ENCODE data around the gene PDGFRB. TPM values are rescaled to one million over a fixed set of nuclear protein-coding genes. Genes with fewer than 3 reads are reported as not detected.

Gene PDGFRB
- total and polyA plus RNA-seq, 5 donors from 2014 or later, result 0.03 TPM; not detected in 4

- no peak within 1 kb of the TSS for H3K4me3 ChIP-seq (ENCODE audit: low read depth, low read length)
- Mint-ChIP-seq H3K27ac (no peak within 1 kb of the TSS), H3K9me3 (peaks cover 0 to 1% (median 0%) of the 10 kb centered on the region in 7 donors), H3K4me1 (no peaks in the 10 kb centered on the region), H3K36me3 (no peaks in the 10 kb centered on the region), H3K4me3 (no peak within 1 kb of the TSS), H3K27me3 (peaks cover 29% of the 10 kb centered on the region)
- no peaks in the 10 kb centered on the region for H3K4me1 ChIP-seq (ENCODE audit: control insufficient read depth, insufficient read depth, low read length, poor library complexity, severe bottlenecking)
- no peaks in the 10 kb centered on the region for H3K27me3 ChIP-seq (ENCODE audit: control insufficient read depth, insufficient read depth, low read length)
- ATAC-seq (ENCODE audit: low read depth in 2 of 2), result no peak
- H3K27ac ChIP-seq (ENCODE audit: insufficient read depth, low read length, poor library complexity, severe bottlenecking), result no peak within 1 kb of the TSS
- no peaks in the 10 kb centered on the region for H3K9me3 ChIP-seq (ENCODE audit: control insufficient read depth in 2 of 2, low read length in 2 of 2)
- no peak for DNase-seq
- no peaks in the 10 kb centered on the region for H3K36me3 ChIP-seq (ENCODE audit: control insufficient read depth, insufficient read depth, low read length)
Observed at GRCh38 chr5:150166650-150167511, 11.2 kb upstream of the PDGFRB start, which contains the start of gene CDX1. Gene CDX1 (plus strand): TSS chr5:150166778. CDS start chr5:150166877, 99 bp downstream.

GRCh38 chr5:150166037-150166649 is 10.5 kb upstream of the PDGFRB start:
- no peaks in the 10 kb centered on the region for H3K36me3 ChIP-seq (ENCODE audit: control insufficient read depth, insufficient read depth, low read length)
- DNase-seq, result no peak
- no peak overlapping the region for H3K4me3 ChIP-seq (ENCODE audit: low read depth, low read length)
- Mint-ChIP-seq H3K4me3 (no peak overlapping the region), H3K36me3 (no peaks in the 10 kb centered on the region), H3K27me3 (peaks cover 27% of the 10 kb centered on the region), H3K27ac (no peak overlapping the region), H3K9me3 (peaks cover 0 to 1% (median 0%) of the 10 kb centered on the region in 7 donors), H3K4me1 (no peaks in the 10 kb centered on the region)
- H3K9me3 ChIP-seq (ENCODE audit: control insufficient read depth in 2 of 2, low read length in 2 of 2), result no peaks in the 10 kb centered on the region
- no peaks in the 10 kb centered on the region for H3K27me3 ChIP-seq (ENCODE audit: control insufficient read depth, insufficient read depth, low read length)
- ATAC-seq (ENCODE audit: low read depth in 2 of 2), result no peak
- no peaks in the 10 kb centered on the region for H3K4me1 ChIP-seq (ENCODE audit: control insufficient read depth, insufficient read depth, low read length, poor library complexity, severe bottlenecking)
- no peak overlapping the region for H3K27ac ChIP-seq (ENCODE audit: insufficient read depth, low read length, poor library complexity, severe bottlenecking)

GRCh38 chr5:150164211-150164980 is 8.8 kb upstream of the PDGFRB start:
- H3K4me3 Mint-ChIP-seq, result no peak overlapping the region
- Histone ChIP-seq H3K27ac (ENCODE audit: insufficient read depth, low read length, poor library complexity, severe bottlenecking) (no peak overlapping the region), H3K4me1 (ENCODE audit: control insufficient read depth, insufficient read depth, low read length, poor library complexity, severe bottlenecking) (no peaks in the 10 kb centered on the region), H3K36me3 (ENCODE audit: control insufficient read depth, insufficient read depth, low read length) (no peaks in the 10 kb centered on the region), H3K9me3 (ENCODE audit: control insufficient read depth in 2 of 2, low read length in 2 of 2) (no peaks in the 10 kb centered on the region), H3K27me3 (ENCODE audit: control insufficient read depth, insufficient read depth, low read length) (no peaks in the 10 kb centered on the region), H3K4me3 (ENCODE audit: low read depth, low read length) (no peak overlapping the region)
- no peaks in the 10 kb centered on the region for H3K4me1 Mint-ChIP-seq
- H3K9me3 Mint-ChIP-seq, result peaks cover 0 to 1% (median 0%) of the 10 kb centered on the region in 7 donors
- no peak overlapping the region for H3K27ac Mint-ChIP-seq
- no peak for ATAC-seq (ENCODE audit: low read depth in 2 of 2)
- H3K27me3 Mint-ChIP-seq, result peaks cover 27% of the 10 kb centered on the region
- no peaks in the 10 kb centered on the region for H3K36me3 Mint-ChIP-seq
- no peak for DNase-seq

GRCh38 chr5:150163547-150164059 is 8.0 kb upstream of the PDGFRB start:
- H3K4me1 Mint-ChIP-seq, result no peaks in the 10 kb centered on the region
- H3K4me1 ChIP-seq (ENCODE audit: control insufficient read depth, insufficient read depth, low read length, poor library complexity, severe bottlenecking), result no peaks in the 10 kb centered on the region
- H3K36me3 ChIP-seq (ENCODE audit: control insufficient read depth, insufficient read depth, low read length), result no peaks in the 10 kb centered on the region
- H3K4me3 ChIP-seq (ENCODE audit: low read depth, low read length), result no peak overlapping the region
- H3K4me3 Mint-ChIP-seq, result no peak overlapping the region
- H3K27me3 Mint-ChIP-seq, result peaks cover 27% of the 10 kb centered on the region
- no peak overlapping the region for H3K27ac Mint-ChIP-seq
- H3K9me3 Mint-ChIP-seq, result peaks cover 0 to 1% (median 0%) of the 10 kb centered on the region in 7 donors
- H3K36me3 Mint-ChIP-seq, result no peaks in the 10 kb centered on the region
- no peak for ATAC-seq (ENCODE audit: low read depth in 2 of 2)
- H3K27me3 ChIP-seq (ENCODE audit: control insufficient read depth, insufficient read depth, low read length), result no peaks in the 10 kb centered on the region
- no peak overlapping the region for H3K27ac ChIP-seq (ENCODE audit: insufficient read depth, low read length, poor library complexity, severe bottlenecking)
- no peaks in the 10 kb centered on the region for H3K9me3 ChIP-seq (ENCODE audit: control insufficient read depth in 2 of 2, low read length in 2 of 2)
- no peak for DNase-seq

GRCh38 chr5:150163035-150163434 is 7.4 kb upstream of the PDGFRB start:
- no peak overlapping the region for H3K27ac ChIP-seq (ENCODE audit: insufficient read depth, low read length, poor library complexity, severe bottlenecking)
- H3K36me3 ChIP-seq (ENCODE audit: control insufficient read depth, insufficient read depth, low read length), result no peaks in the 10 kb centered on the region
- no peaks in the 10 kb centered on the region for H3K36me3 Mint-ChIP-seq
- H3K9me3 ChIP-seq (ENCODE audit: control insufficient read depth in 2 of 2, low read length in 2 of 2), result no peaks in the 10 kb centered on the region
- H3K4me1 ChIP-seq (ENCODE audit: control insufficient read depth, insufficient read depth, low read length, poor library complexity, severe bottlenecking), result no peaks in the 10 kb centered on the region
- H3K27me3 ChIP-seq (ENCODE audit: control insufficient read depth, insufficient read depth, low read length), result no peaks in the 10 kb centered on the region
- no peak overlapping the region for H3K4me3 ChIP-seq (ENCODE audit: low read depth, low read length)
- DNase-seq (no peak), ATAC-seq (ENCODE audit: low read depth in 2 of 2) (no peak)
- H3K27me3 Mint-ChIP-seq, result peaks cover 22% of the 10 kb centered on the region
- H3K9me3 Mint-ChIP-seq, result no peaks in the 10 kb centered on the region
- no peak overlapping the region for H3K4me3 Mint-ChIP-seq
- no peaks in the 10 kb centered on the region for H3K4me1 Mint-ChIP-seq
- no peak overlapping the region for H3K27ac Mint-ChIP-seq

- peaks cover 2% of the 10 kb centered on the region for H3K27me3 ChIP-seq (ENCODE audit: control insufficient read depth, insufficient read depth, low read length)
- H3K4me3 Mint-ChIP-seq, result no peak overlapping the region
- peaks cover 20% of the 10 kb centered on the region for H3K27me3 Mint-ChIP-seq
- H3K36me3 Mint-ChIP-seq, result no peaks in the 10 kb centered on the region
- H3K36me3 ChIP-seq (ENCODE audit: control insufficient read depth, insufficient read depth, low read length), result no peaks in the 10 kb centered on the region
- DNase-seq (no peak), ATAC-seq (ENCODE audit: low read depth in 2 of 2) (no peak)
- peaks cover 0 to 2% (median 0%) of the 10 kb centered on the region in 4 donors for H3K4me1 Mint-ChIP-seq
- no peak overlapping the region for H3K27ac ChIP-seq (ENCODE audit: insufficient read depth, low read length, poor library complexity, severe bottlenecking)
- H3K27ac Mint-ChIP-seq, result no peak overlapping the region
- H3K9me3 Mint-ChIP-seq, result no peaks in the 10 kb centered on the region
- no peaks in the 10 kb centered on the region for H3K4me1 ChIP-seq (ENCODE audit: control insufficient read depth, insufficient read depth, low read length, poor library complexity, severe bottlenecking)
- H3K9me3 ChIP-seq (ENCODE audit: control insufficient read depth in 2 of 2, low read length in 2 of 2), result no peaks in the 10 kb centered on the region
- H3K4me3 ChIP-seq (ENCODE audit: low read depth, low read length), result no peak overlapping the region
Observed at GRCh38 chr5:150162142-150162513, 6.5 kb upstream of the PDGFRB start.

- Mint-ChIP-seq H3K9me3 (no peaks in the 10 kb centered on the region), H3K27me3 (peaks cover 25% of the 10 kb centered on the region), H3K27ac (peak overlapping the region in 1 of 3 donors; percentile 76), H3K4me3 (no peak overlapping the region), H3K36me3 (no peaks in the 10 kb centered on the region), H3K4me1 (peaks cover 0 to 2% (median 0%) of the 10 kb centered on the region in 4 donors)
- H3K27ac ChIP-seq (ENCODE audit: insufficient read depth, low read length, poor library complexity, severe bottlenecking), result no peak overlapping the region
- ATAC-seq (ENCODE audit: low read depth in 2 of 2) (peak; percentile 56 to 60), DNase-seq (peak; percentile 39 to 55 (median 50))
- H3K4me3 ChIP-seq (ENCODE audit: low read depth, low read length), result no peak overlapping the region
- H3K9me3 ChIP-seq (ENCODE audit: control insufficient read depth in 2 of 2, low read length in 2 of 2), result no peaks in the 10 kb centered on the region
- H3K27me3 ChIP-seq (ENCODE audit: control insufficient read depth, insufficient read depth, low read length), result peaks cover 2% of the 10 kb centered on the region
- H3K36me3 ChIP-seq (ENCODE audit: control insufficient read depth, insufficient read depth, low read length), result no peaks in the 10 kb centered on the region
- no peaks in the 10 kb centered on the region for H3K4me1 ChIP-seq (ENCODE audit: control insufficient read depth, insufficient read depth, low read length, poor library complexity, severe bottlenecking)
Observed at GRCh38 chr5:150161242-150162141, 5.8 kb upstream of the PDGFRB start.
